Ovary (tissue), 3 donors: ENCODE measurements around the gene MYRF.

ENCODE experiments used
- CTCF ChIP-seq, 3 donors: fragments of 450-650 bp in 2 of 3; fragments of 200-600 bp in 1 of 3; IDR thresholded peaks; one replicate each; pipeline versions ENCODE4 v1.5.1 to v1.8.0; 2016 to 2022; ENCODE audit warnings: antibody characterized with exemption in 3 of 3, mild to moderate bottlenecking in 1 of 3
- EP300 ChIP-seq: sonication (generic); formaldehyde crosslinking; IDR thresholded peaks from one replicate; pipeline ENCODE4 v1.6.1; 2017; ENCODE audit warnings: antibody characterized with exemption
- POLR2A ChIP-seq: fragments of 450-650 bp; IDR thresholded peaks from one replicate; pipeline ENCODE4 v1.6.1; 2017; ENCODE audit warnings: antibody characterized with exemption, mild to moderate bottlenecking, moderate library complexity
- donor health status: DM: no; HTN: no; CAD: no.

- TF ChIP-seq CTCF (IDR thresholded peaks at IDR 0.05), result no peak
- TF ChIP-seq POLR2A, result no peak
- no peak for TF ChIP-seq EP300
Measured at GRCh38 chr11:61773356-61773755, 20.9 kb downstream of the MYRF start.
